ENCODE measurements around the gene SRP14. TPM values are rescaled to one million over a fixed set of nuclear protein-coding genes. Genes with fewer than 3 reads are reported as not detected.

The SRP14 gene
- total RNA-seq, 4 donors from 2014 or later: 142 to 485 (median 230) TPM

- intact Hi-C loops (cut with DNase I; ENCODE audit: low total_unique reads): no loop called here
- H3K27me3 ChIP-seq: no peaks in the 10 kb centered on the region
- H3K9me3 ChIP-seq: no peaks in the 10 kb centered on the region
- no peak for TF ChIP-seq POLR2A (IDR thresholded peaks at IDR 0.05)
- no peak for TF ChIP-seq CTCF (IDR thresholded peaks at IDR 0.05)
- no peak overlapping the region for H3K4me3 ChIP-seq
- peak overlapping the region in 1 of 2 donors; percentile 74 for H3K27ac ChIP-seq
- no peaks in the 10 kb centered on the region for H3K36me3 ChIP-seq
- no peak for DNase-seq
- peaks cover 4 to 9% of the 10 kb centered on the region in 2 donors for H3K4me1 ChIP-seq
Measured at GRCh38 chr15:40034186-40034946, 4.6 kb downstream of the SRP14 start.

GRCh38 chr15:40032125-40032839 is 6.7 kb downstream of the SRP14 start:
- DNase-seq: no peak
- TF ChIP-seq CTCF (IDR thresholded peaks at IDR 0.05): no peak
- TF ChIP-seq POLR2A (IDR thresholded peaks at IDR 0.05): peak in 1 of 2 donors; percentile 15
- no peak overlapping the region for H3K4me3 ChIP-seq
- no peaks in the 10 kb centered on the region for H3K36me3 ChIP-seq
- no peaks in the 10 kb centered on the region for H3K9me3 ChIP-seq
- H3K4me1 ChIP-seq: peaks cover 0 to 4% of the 10 kb centered on the region in 2 donors
- intact Hi-C loops (cut with DNase I; ENCODE audit: low total_unique reads): no loop called here
- no peaks in the 10 kb centered on the region for H3K27me3 ChIP-seq
- H3K27ac ChIP-seq: peak overlapping the region in 1 of 2 donors; percentile 74

- peaks cover 0 to 4% of the 10 kb centered on the region in 2 donors for H3K4me1 ChIP-seq
- intact Hi-C loops (cut with DNase I; ENCODE audit: low total_unique reads): no loop called here
- no peaks in the 10 kb centered on the region for H3K36me3 ChIP-seq
- no peak overlapping the region for H3K4me3 ChIP-seq
- no peaks in the 10 kb centered on the region for H3K27me3 ChIP-seq
- no peak for TF ChIP-seq CTCF (IDR thresholded peaks at IDR 0.05)
- TF ChIP-seq POLR2A (IDR thresholded peaks at IDR 0.05): no peak
- H3K9me3 ChIP-seq: no peaks in the 10 kb centered on the region
- H3K27ac ChIP-seq: peak overlapping the region in 1 of 2 donors; percentile 70
- no peak for DNase-seq
Measured at GRCh38 chr15:40031300-40031699, 7.7 kb downstream of the SRP14 start.

GRCh38 chr15:40029979-40030893 is 8.7 kb downstream of the SRP14 start:
- TF ChIP-seq POLR2A (IDR thresholded peaks at IDR 0.05) (no peak), CTCF (IDR thresholded peaks at IDR 0.05) (peak in 3 of 4 experiments; percentile 11 to 27 (median 22))
- no peaks in the 10 kb centered on the region for H3K9me3 ChIP-seq
- H3K36me3 ChIP-seq: no peaks in the 10 kb centered on the region
- DNase-seq: no peak
- intact Hi-C loops (cut with DNase I; ENCODE audit: low total_unique reads): no loop called here
- H3K27me3 ChIP-seq: no peaks in the 10 kb centered on the region
- H3K27ac ChIP-seq: peak overlapping the region; percentile 31 to 70
- peaks cover 0 to 4% of the 10 kb centered on the region in 2 donors for H3K4me1 ChIP-seq
- H3K4me3 ChIP-seq: no peak overlapping the region
